Skeletal muscle satellite cell (primary cell): Measurements from ENCODE around the gene DLG1.

ENCODE experiments used
- H3K27me3 ChIP-seq: 2 replicates; pipeline ENCODE4 v1.7.0; 2013; ENCODE audit warnings: low read length; ENCODE audit not compliant: control insufficient read depth, insufficient read depth
- H3K36me3 ChIP-seq: 2 replicates; pipeline ENCODE4 v1.7.0; 2013; ENCODE audit warnings: mild to moderate bottlenecking, control low read depth, low read length; ENCODE audit not compliant: insufficient read depth
- H3K4me1 ChIP-seq: 2 replicates; pipeline ENCODE4 v1.7.0; 2013; ENCODE audit warnings: low read length; ENCODE audit not compliant: control insufficient read depth, insufficient read depth
- H3K4me2 ChIP-seq: 2 replicates; pipeline ENCODE4 v1.7.0; 2013; ENCODE audit warnings: mild to moderate bottlenecking, low read length
- H3K4me3 ChIP-seq: 2 replicates; pipeline ENCODE4 v1.7.0; 2013; ENCODE audit warnings: low read length
- H3K9ac ChIP-seq: 2 replicates; pipeline ENCODE4 v1.7.0; 2013; ENCODE audit warnings: mild to moderate bottlenecking, low read depth, low read length, moderate library complexity
- H3K9me3 ChIP-seq: replicated peaks from 2 replicates; pipeline ENCODE4 v1.7.0; 2013; ENCODE audit warnings: mild to moderate bottlenecking, control low read depth, low read length

Gene DLG1

DNA sequence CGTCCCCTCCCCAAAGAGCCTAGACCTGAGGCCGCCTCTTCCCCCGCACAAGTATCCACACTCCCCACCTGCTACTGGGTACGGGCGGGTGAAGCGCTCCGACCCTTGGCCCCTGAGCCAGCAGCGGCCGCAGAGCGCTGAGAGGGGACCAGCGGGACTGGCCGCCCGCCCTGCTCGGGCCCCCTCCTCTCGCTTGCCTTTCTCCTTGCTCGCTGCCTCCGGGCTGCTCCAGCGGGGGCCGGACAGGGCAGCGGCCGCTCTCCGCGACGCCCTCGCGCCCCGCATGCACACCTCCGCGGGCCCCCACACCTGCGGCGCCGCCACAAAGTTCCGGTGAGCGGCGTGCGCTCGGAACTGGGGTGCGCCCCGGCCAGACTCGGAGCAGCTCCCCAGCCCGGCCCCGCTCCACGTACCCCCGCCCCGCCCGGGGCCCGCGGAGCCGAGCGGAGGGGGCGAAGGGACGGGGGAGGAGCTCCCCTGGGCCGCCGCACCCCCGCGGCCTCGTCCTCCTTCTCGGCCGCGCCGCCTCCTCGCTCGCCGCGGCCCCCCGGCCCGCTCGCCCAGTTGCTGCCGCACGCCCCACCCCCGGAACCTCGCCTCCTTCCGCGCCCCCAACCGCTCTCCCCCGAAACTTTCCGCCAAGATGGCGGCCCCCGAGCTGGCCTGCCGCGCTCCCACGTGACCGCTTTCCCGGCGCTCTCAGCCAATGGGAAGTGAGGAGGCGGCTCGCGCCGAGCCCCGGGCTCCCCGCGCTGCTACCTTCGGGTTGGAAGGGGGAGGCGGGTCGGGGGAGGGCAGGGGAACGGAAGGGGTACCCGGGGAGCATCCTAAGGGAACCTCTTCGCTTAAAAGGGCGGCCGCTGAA, 704 bp downstream of the DLG1 start:
- peaks cover 34% of the 10 kb centered on the region for H3K36me3 ChIP-seq
- peak overlapping the region; percentile 92 for H3K9ac ChIP-seq
- peak overlapping the region; percentile 95 for H3K4me2 ChIP-seq
- no peaks in the 10 kb centered on the region for H3K27me3 ChIP-seq
- H3K4me1 ChIP-seq: peaks cover 20% of the 10 kb centered on the region
- H3K9me3 ChIP-seq: no peaks in the 10 kb centered on the region
- H3K4me3 ChIP-seq: peak overlapping the region; percentile 94

DNA sequence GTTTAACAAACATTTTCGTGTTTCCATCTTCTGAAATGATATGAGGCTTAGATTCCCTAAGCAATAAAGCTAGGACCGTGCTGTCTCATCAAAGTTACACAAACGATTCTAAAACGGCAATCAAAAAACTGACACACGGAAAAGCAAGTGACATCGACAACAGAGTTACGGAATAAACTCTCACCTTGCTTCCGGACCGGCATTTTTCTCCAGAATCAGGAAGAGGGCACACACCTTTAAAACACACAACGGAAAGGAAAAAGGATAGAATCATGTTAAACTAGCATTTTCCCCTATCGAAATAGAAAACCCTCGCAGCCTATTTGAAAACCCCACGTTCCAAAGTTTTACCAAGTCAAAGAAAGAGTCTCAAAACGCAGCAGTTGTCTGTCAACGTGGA, 1.4 kb downstream of the DLG1 start:
- peak overlapping the region; percentile 94 for H3K4me3 ChIP-seq
- H3K36me3 ChIP-seq: peaks cover 41% of the 10 kb centered on the region
- H3K9me3 ChIP-seq: no peaks in the 10 kb centered on the region
- H3K27me3 ChIP-seq: no peaks in the 10 kb centered on the region
- H3K9ac ChIP-seq: peak overlapping the region; percentile 92
- H3K4me2 ChIP-seq: peak overlapping the region; percentile 95
- H3K4me1 ChIP-seq: peaks cover 13% of the 10 kb centered on the region

DNA sequence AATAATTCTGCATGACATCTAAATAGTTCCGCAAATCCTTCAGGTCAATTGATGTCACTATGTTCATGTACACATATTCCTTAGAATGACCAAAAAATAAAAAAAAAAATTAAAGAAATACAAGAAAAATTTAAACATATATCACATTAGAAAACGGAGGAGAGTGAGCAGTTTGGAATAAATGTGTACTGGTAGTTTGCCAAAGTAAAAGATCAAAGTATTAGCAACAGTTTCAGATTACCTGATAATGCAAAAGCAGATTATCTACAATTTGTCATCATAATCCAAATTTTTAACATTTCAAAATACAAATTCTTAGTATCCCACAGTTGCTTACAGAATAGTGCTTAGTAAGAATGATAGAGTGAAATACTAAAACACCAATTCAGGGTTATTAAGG, 1.9 kb downstream of the DLG1 start:
- Histone ChIP-seq H3K36me3 (peaks cover 45% of the 10 kb centered on the region), H3K27me3 (no peaks in the 10 kb centered on the region), H3K4me2 (peak overlapping the region; percentile 95), H3K4me3 (peak overlapping the region; percentile 94), H3K9ac (peak overlapping the region; percentile 92), H3K4me1 (peaks cover 13% of the 10 kb centered on the region), H3K9me3 (no peaks in the 10 kb centered on the region)

DNA sequence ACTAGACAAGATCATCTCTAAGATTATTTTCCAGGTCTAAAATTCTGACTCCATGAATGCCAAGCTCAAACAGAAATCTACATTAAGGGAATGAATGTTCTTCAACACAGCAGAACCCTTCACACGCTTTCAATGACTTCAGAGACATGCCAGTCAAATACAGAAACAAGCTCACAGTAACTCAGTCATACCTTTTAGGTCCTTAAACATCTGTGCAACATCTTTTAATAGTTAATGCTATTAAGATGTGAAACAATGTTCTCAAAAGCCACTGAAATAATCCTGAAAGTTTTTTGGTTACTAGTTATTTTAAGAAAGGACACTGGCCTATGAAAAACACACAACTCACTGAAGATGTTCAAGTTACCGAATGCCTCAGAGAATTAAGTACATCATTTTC, 2.5 kb downstream of the DLG1 start:
- peaks cover 45% of the 10 kb centered on the region for H3K36me3 ChIP-seq
- peak overlapping the region; percentile 95 for H3K4me2 ChIP-seq
- no peaks in the 10 kb centered on the region for H3K9me3 ChIP-seq
- H3K4me1 ChIP-seq: peaks cover 17% of the 10 kb centered on the region
- H3K4me3 ChIP-seq: peak overlapping the region; percentile 94
- H3K9ac ChIP-seq: peak overlapping the region; percentile 92
- H3K27me3 ChIP-seq: no peaks in the 10 kb centered on the region

DNA sequence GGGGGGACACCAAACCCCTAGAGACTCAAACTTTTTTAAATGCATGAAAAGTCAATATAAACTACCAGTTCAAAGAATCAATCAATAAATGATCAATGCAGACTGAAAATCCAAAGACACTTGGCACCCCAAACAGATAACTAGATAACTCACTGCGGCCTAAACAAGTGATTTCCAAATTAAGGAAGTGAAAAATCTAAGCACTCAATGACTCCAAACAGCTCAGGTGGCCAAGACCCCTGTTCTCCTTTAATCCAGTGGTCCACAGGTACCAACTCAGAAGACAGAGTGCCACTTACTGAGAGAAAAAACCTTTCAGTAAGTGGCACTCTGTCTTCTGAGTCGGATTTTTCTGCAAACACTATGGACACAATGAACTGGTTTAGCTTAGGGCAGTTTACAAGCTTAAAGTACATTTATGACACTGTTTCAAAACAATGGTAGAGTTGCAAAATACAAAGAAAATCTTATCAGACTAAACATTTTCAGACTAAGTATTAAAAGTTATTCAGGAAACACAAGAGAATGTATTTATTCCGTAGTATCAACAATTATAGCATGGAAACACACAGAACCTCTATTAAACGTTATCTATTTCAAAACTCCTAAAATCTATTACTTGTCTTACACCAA, 4.7 kb downstream of the DLG1 start:
- H3K27me3 ChIP-seq: no peaks in the 10 kb centered on the region
- H3K4me3 ChIP-seq: no peak overlapping the region
- peaks cover 59% of the 10 kb centered on the region for H3K36me3 ChIP-seq
- peaks cover 27% of the 10 kb centered on the region for H3K4me1 ChIP-seq
- H3K9ac ChIP-seq: no peak overlapping the region
- no peaks in the 10 kb centered on the region for H3K9me3 ChIP-seq
- peak overlapping the region; percentile 33 for H3K4me2 ChIP-seq

DNA sequence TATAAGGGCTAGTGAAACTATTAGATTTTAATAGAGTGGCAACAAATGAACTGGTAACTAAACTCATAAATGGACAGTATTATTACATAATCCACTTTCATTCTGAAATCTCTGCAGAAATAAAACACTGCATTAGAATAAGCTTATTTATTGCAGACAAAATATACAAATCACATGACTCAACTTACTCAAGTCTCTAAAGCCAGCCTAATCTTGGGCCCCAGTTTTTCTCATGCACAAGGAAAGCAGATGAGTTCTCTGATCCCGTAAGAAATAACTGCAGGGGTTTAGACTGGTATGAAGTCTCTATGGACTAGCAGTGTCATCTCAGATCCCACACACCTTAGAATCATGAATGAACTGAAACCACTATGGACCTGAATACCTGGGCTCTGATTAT, 5.8 kb downstream of the DLG1 start:
- no peaks in the 10 kb centered on the region for H3K9me3 ChIP-seq
- H3K4me2 ChIP-seq: no peak overlapping the region
- H3K4me3 ChIP-seq: no peak overlapping the region
- H3K27me3 ChIP-seq: no peaks in the 10 kb centered on the region
- H3K9ac ChIP-seq: no peak overlapping the region
- H3K4me1 ChIP-seq: peaks cover 25% of the 10 kb centered on the region
- peaks cover 62% of the 10 kb centered on the region for H3K36me3 ChIP-seq

DNA sequence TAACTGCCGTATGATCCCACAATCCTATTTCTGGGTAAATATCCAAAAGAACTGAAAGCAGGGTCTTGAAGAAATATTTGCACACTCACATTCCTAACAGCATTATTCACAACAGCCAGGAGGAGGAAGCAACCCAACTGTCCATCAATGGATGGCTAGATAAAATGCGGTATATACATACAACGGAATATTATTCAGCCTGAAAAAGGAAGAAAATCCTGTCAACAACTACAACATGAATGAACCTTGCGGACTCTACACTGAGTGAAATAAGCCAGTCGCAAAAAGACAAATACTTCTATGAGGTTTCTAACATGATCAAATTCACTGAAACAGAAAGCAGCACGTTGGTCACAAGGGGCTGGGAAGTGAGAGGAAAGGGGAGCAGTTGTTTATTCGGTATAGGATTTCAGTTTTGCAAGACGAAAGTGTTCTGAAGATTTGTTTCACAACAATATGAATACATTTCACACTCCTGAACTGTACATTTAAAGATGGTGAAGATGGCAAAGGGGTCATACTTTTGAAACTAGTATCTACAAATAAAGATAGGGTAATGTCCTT, 6.2 kb downstream of the DLG1 start:
- H3K4me2 ChIP-seq: no peak overlapping the region
- no peak overlapping the region for H3K9ac ChIP-seq
- H3K9me3 ChIP-seq: no peaks in the 10 kb centered on the region
- H3K4me3 ChIP-seq: no peak overlapping the region
- H3K4me1 ChIP-seq: peaks cover 25% of the 10 kb centered on the region
- no peaks in the 10 kb centered on the region for H3K27me3 ChIP-seq
- H3K36me3 ChIP-seq: peaks cover 67% of the 10 kb centered on the region

DNA sequence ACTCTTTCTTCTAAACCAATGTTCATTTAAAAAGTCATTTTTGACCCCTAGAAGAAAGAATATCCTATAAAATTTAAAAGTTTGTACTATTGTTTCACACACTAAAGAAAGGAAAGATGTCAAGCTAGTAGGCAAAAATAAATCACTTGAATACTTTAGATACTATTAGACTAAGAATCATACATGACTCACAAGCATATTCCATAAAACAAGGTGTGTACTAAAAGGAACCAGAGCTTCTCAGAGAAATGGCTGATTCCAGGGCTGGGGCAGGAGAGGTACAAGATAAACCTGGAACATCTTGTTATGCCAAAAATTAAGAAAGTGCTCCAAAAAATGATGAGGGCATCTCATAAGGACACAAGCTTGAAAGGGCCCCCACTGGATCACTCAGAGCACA, 8.7 kb downstream of the DLG1 start:
- Histone ChIP-seq H3K9me3 (no peaks in the 10 kb centered on the region), H3K9ac (no peak overlapping the region), H3K27me3 (no peaks in the 10 kb centered on the region), H3K4me1 (peaks cover 21% of the 10 kb centered on the region), H3K4me2 (peak overlapping the region; percentile 27), H3K4me3 (no peak overlapping the region), H3K36me3 (peaks cover 69% of the 10 kb centered on the region)

DNA sequence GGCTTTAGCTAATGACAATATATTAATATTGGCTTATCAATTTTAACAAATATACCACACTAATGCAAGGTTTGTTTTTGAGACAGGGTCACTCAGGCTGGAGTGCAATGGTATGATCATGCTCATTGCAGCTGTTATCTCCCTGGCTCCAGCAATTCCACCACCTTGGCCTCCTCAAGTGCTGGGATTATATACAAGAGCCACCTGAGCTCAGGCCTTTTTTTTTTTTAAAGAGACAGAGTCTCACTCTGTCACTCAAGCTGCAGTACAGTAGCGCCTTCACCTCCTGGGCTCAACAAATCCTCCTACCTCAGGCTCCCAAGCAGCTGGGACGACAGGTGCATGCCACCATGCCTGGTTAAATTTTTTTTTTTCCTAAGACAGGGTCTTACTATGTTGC, 11.7 kb downstream of the DLG1 start:
- peaks cover 59% of the 10 kb centered on the region for H3K36me3 ChIP-seq

DNA sequence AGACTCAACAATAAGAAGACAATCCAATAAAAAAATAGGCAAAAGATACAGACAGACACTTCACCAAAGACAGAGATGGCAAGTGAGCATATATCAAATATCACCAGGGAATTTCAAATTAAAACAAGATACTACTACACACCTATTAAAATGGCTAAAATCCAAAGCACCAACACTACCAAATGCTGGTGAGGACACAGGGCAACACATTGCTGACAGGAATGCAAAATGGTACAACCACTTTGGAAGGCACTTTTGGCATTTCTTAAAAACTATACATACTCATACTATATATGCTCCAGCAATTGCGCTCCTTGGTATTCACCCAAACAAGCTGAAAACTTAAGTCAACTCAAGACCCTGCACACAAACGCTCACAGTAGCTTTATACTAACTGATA, 12.9 kb downstream of the DLG1 start:
- peaks cover 14% of the 10 kb centered on the region for H3K4me1 ChIP-seq
- H3K27me3 ChIP-seq: no peaks in the 10 kb centered on the region
- H3K36me3 ChIP-seq: peaks cover 63% of the 10 kb centered on the region
- no peaks in the 10 kb centered on the region for H3K9me3 ChIP-seq
- no peak overlapping the region for H3K4me3 ChIP-seq
- H3K9ac ChIP-seq: no peak overlapping the region
- H3K4me2 ChIP-seq: no peak overlapping the region

More for the DNA sequence above, 11.7 kb downstream of the DLG1 start:
- Histone ChIP-seq H3K9ac (no peak overlapping the region), H3K4me1 (peaks cover 21% of the 10 kb centered on the region), H3K4me2 (no peak overlapping the region), H3K4me3 (no peak overlapping the region), H3K9me3 (no peaks in the 10 kb centered on the region), H3K27me3 (no peaks in the 10 kb centered on the region)

DNA sequence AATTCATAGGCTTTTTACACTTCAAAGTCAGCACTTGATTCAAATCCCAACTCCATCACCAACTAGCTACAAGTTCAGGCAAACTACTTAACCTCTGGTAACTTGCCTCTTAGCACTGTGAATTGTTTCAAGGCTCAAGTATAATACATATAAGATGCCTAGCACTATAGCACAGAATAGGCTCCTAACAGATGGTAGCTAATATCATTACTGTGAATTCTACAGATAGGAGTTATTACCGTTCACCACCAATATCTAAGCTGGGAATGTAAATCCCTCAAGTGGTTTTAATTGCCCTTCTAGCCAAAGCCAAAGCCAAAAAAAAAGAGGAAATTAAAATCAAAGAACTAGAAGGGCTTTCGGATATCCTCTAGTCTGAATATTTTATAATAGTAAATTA, 15.4 kb downstream of the DLG1 start:
- Histone ChIP-seq H3K4me3 (no peak overlapping the region), H3K27me3 (no peaks in the 10 kb centered on the region), H3K36me3 (peaks cover 59% of the 10 kb centered on the region)

More for the DNA sequence above, 15.4 kb downstream of the DLG1 start:
- no peak overlapping the region for H3K4me2 ChIP-seq
- no peak overlapping the region for H3K9ac ChIP-seq
- H3K9me3 ChIP-seq: no peaks in the 10 kb centered on the region
- no peaks in the 10 kb centered on the region for H3K4me1 ChIP-seq
